Measurements from ENCODE around the gene FNDC3B. TPM values are rescaled to one million over a fixed set of nuclear protein-coding genes. Genes with fewer than 3 reads are reported as not detected.

The FNDC3B gene
- total and polyA plus RNA-seq, 4 donors = 23.3 to 74.2 (median 32.9) TPM

DNA sequence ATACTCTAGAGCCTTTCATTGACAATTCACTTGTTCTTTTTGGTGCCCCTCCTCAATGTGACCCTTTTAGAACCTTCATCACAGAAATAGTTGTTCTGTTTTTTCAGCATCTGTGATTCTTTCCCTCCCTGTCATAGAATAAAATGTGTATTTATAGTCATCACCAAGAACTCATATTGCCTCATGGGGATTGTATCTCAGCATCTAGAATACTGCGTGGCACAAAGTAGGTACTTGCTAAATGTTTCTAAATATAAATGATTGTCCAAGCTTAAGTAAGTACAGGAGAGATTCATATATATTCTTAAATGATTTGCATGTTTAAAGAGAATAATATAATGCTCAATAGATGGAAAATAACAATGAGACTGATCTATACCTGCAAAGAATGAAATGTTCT lies 190.1 kb downstream of the FNDC3B start:
- Histone ChIP-seq H3K36me3 (ENCODE audit: control insufficient read depth in 4 of 4, insufficient read depth in 3 of 4, low read depth in 1 of 4, low read length in 3 of 4) (peaks cover 5 to 13% (median 7%) of the 10 kb centered on the region in 4 donors), H3K27me3 (ENCODE audit: control insufficient read depth in 4 of 4, insufficient read depth in 4 of 4, low read length in 3 of 4) (no peaks in the 10 kb centered on the region), H3K4me3 (ENCODE audit: low read depth in 1 of 3, low read length in 3 of 3) (no peak overlapping the region), H3K27ac (ENCODE audit: low read depth in 1 of 2, low read length in 2 of 2) (no peak overlapping the region), H3K9me3 (ENCODE audit: control insufficient read depth in 4 of 4, low read length in 3 of 4) (no peaks in the 10 kb centered on the region), H3K9ac (ENCODE audit: low read depth in 1 of 2, low read length in 2 of 2) (no peak overlapping the region), H3K4me1 (ENCODE audit: control insufficient read depth in 4 of 4, insufficient read depth in 4 of 4, low read length in 3 of 4) (peaks cover 0 to 5% (median 4%) of the 10 kb centered on the region in 4 donors)
- WGBS = 94% methylated on average over 1 of the region's 1 CpG
- TF ChIP-seq, protein P1, sequence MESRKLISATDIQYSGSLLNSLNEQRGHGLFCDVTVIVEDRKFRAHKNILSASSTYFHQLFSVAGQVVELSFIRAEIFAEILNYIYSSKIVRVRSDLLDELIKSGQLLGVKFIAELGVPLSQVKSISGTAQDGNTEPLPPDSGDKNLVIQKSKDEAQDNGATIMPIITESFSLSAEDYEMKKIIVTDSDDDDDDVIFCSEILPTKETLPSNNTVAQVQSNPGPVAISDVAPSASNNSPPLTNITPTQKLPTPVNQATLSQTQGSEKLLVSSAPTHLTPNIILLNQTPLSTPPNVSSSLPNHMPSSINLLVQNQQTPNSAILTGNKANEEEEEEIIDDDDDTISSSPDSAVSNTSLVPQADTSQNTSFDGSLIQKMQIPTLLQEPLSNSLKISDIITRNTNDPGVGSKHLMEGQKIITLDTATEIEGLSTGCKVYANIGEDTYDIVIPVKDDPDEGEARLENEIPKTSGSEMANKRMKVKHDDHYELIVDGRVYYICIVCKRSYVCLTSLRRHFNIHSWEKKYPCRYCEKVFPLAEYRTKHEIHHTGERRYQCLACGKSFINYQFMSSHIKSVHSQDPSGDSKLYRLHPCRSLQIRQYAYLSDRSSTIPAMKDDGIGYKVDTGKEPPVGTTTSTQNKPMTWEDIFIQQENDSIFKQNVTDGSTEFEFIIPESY (IDR thresholded peaks at IDR 0.05) = no peak
- TF ChIP-seq SP1 (IDR thresholded peaks at IDR 0.05) = no peak
- TF ChIP-seq, protein P2, sequence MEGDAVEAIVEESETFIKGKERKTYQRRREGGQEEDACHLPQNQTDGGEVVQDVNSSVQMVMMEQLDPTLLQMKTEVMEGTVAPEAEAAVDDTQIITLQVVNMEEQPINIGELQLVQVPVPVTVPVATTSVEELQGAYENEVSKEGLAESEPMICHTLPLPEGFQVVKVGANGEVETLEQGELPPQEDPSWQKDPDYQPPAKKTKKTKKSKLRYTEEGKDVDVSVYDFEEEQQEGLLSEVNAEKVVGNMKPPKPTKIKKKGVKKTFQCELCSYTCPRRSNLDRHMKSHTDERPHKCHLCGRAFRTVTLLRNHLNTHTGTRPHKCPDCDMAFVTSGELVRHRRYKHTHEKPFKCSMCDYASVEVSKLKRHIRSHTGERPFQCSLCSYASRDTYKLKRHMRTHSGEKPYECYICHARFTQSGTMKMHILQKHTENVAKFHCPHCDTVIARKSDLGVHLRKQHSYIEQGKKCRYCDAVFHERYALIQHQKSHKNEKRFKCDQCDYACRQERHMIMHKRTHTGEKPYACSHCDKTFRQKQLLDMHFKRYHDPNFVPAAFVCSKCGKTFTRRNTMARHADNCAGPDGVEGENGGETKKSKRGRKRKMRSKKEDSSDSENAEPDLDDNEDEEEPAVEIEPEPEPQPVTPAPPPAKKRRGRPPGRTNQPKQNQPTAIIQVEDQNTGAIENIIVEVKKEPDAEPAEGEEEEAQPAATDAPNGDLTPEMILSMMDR (IDR thresholded peaks at IDR 0.05; ENCODE audit: low read depth, low read length, missing input control) = no peak
- no peak for DNase-seq (ENCODE audit: low spot score)

DNA sequence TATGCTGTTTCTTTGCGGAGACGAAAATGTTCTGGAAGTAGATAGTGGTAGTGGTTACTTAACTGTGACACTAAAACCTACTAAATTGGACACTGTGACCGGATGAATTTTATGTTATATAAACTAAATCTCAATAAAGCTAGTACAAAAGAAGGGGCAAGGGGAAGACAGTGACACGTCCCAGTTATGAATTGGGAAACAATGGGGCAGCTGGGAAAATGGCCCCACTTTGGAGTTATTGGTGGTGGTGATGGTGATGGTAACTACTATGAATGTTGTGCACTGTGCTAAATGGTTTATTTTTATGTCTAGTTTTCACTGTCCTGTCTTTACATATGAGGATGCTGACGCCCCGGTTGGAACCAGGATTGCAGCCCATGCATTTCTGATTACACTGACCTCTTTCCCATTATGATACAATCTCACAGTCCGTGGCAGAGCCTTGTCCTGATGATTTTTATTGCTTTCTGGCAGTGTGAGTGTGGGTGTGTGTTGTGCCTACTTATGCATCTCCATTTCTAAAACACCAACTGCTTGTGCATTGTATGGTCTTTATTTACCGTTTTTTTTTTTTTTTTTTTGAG lies 192.0 kb downstream of the FNDC3B start:
- Histone ChIP-seq H3K4me1 (ENCODE audit: control insufficient read depth in 4 of 4, insufficient read depth in 4 of 4, low read length in 3 of 4) (no peaks in the 10 kb centered on the region), H3K27ac (ENCODE audit: low read depth in 1 of 2, low read length in 2 of 2) (no peak overlapping the region), H3K36me3 (ENCODE audit: control insufficient read depth in 4 of 4, insufficient read depth in 3 of 4, low read depth in 1 of 4, low read length in 3 of 4) (peaks cover 5 to 13% (median 7%) of the 10 kb centered on the region in 4 donors), H3K4me3 (ENCODE audit: low read depth in 1 of 3, low read length in 3 of 3) (no peak overlapping the region), H3K9ac (ENCODE audit: low read depth in 1 of 2, low read length in 2 of 2) (no peak overlapping the region), H3K9me3 (ENCODE audit: control insufficient read depth in 4 of 4, low read length in 3 of 4) (no peaks in the 10 kb centered on the region), H3K27me3 (ENCODE audit: control insufficient read depth in 4 of 4, insufficient read depth in 4 of 4, low read length in 3 of 4) (no peaks in the 10 kb centered on the region)
- TF ChIP-seq SP1 (IDR thresholded peaks at IDR 0.05) (no peak), RXRA (IDR thresholded peaks at IDR 0.05) (no peak), NR2F2 (IDR thresholded peaks at IDR 0.05) (no peak), JUND (IDR thresholded peaks at IDR 0.05) (no peak), EGR1 (IDR thresholded peaks at IDR 0.05; ENCODE audit: low read depth in 2 of 2) (no peak), HNF4G (IDR thresholded peaks at IDR 0.05) (no peak), FOXA2 (IDR thresholded peaks at IDR 0.05) (no peak)
- TF ChIP-seq, protein P3, sequence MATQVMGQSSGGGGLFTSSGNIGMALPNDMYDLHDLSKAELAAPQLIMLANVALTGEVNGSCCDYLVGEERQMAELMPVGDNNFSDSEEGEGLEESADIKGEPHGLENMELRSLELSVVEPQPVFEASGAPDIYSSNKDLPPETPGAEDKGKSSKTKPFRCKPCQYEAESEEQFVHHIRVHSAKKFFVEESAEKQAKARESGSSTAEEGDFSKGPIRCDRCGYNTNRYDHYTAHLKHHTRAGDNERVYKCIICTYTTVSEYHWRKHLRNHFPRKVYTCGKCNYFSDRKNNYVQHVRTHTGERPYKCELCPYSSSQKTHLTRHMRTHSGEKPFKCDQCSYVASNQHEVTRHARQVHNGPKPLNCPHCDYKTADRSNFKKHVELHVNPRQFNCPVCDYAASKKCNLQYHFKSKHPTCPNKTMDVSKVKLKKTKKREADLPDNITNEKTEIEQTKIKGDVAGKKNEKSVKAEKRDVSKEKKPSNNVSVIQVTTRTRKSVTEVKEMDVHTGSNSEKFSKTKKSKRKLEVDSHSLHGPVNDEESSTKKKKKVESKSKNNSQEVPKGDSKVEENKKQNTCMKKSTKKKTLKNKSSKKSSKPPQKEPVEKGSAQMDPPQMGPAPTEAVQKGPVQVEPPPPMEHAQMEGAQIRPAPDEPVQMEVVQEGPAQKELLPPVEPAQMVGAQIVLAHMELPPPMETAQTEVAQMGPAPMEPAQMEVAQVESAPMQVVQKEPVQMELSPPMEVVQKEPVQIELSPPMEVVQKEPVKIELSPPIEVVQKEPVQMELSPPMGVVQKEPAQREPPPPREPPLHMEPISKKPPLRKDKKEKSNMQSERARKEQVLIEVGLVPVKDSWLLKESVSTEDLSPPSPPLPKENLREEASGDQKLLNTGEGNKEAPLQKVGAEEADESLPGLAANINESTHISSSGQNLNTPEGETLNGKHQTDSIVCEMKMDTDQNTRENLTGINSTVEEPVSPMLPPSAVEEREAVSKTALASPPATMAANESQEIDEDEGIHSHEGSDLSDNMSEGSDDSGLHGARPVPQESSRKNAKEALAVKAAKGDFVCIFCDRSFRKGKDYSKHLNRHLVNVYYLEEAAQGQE (IDR thresholded peaks at IDR 0.05) = no peak
- TF ChIP-seq, protein P4, sequence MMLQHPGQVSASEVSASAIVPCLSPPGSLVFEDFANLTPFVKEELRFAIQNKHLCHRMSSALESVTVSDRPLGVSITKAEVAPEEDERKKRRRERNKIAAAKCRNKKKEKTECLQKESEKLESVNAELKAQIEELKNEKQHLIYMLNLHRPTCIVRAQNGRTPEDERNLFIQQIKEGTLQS (IDR thresholded peaks at IDR 0.05) = no peak
- 97% methylated on average over 8 of the region's 8 CpGs for WGBS
- DNase-seq (ENCODE audit: low spot score) = no peak

All from liver (tissue), 9 donors.